K562 (cell line): ENCODE measurements around the gene PES1. TPM values are rescaled to one million over a fixed set of nuclear protein-coding genes. Genes with fewer than 3 reads are reported as not detected.
A peak's percentile ranks its signal among the peaks of the same experiment; 100 is the strongest.

Source experiments
- DACH1 ChIP-seq: fragments of 450-650 bp; IDR thresholded peaks from 2 replicates; pipeline ENCODE4 v1.6.1; 2018; ENCODE audit not compliant: partially characterized antibody
- HDAC2 ChIP-seq: fragments of 450-650 bp; IDR thresholded peaks from 2 replicates; pipeline ENCODE4 v1.6.1; 2016; ENCODE audit warnings: mild to moderate bottlenecking
- LEF1 ChIP-seq: fragments of 450-650 bp; IDR thresholded peaks from 2 replicates; pipeline ENCODE4 v1.6.1; 2016; ENCODE audit warnings: mild to moderate bottlenecking
- PHF8 ChIP-seq: fragments of 200-600 bp; sonication (generic); IDR thresholded peaks from 2 replicates; pipeline ENCODE4 v1.6.1; 2012; ENCODE audit warnings: mixed run types, mild to moderate bottlenecking, inconsistent platforms, low read length, moderate library complexity, borderline replicate concordance
- RBFOX2 ChIP-seq: fragments of 200-400 bp; formaldehyde crosslinking; IDR thresholded peaks from 2 replicates; pipeline ENCODE4 v1.6.1; 2017; ENCODE audit warnings: low read depth, mild to moderate bottlenecking, low read length, moderate library complexity
- RFX7 ChIP-seq: fragments of 250-450 bp; sonication (Bioruptor Pico); IDR thresholded peaks from 2 replicates; pipeline ENCODE4 v1.5.1; 2021; ENCODE audit warnings: mild to moderate bottlenecking
- TRIM28 ChIP-seq: fragments of 450-650 bp; IDR thresholded peaks from 2 replicates; pipeline ENCODE4 v1.6.1; 2017
- WHSC1 ChIP-seq: IDR thresholded peaks from one replicate; pipeline ENCODE4 v1.6.1; 2012; ENCODE audit warnings: low read length, control low read depth, inconsistent platforms
- ZNF3 ChIP-seq: fragments of 250-450 bp; sonication (Bioruptor Pico); IDR thresholded peaks from 2 replicates; pipeline ENCODE4 v1.5.0; 2021; ENCODE audit warnings: mild to moderate bottlenecking, moderate library complexity
- polyA plus RNA-seq, 8 experiments: library from polyadenylated mRNA; depleted of rRNA in 4 of 8; stranded (reverse) in 5 of 8; unstranded in 3 of 8; fragments of >200 nt; fragmentation: Nextera tagmentation in 2 of 8; fragmentation: Illumina TruSeq in 1 of 8; extraction: Ambion mirVana in 2 of 8; extraction: Trizol in 1 of 8; gene quantifications; 2 replicates each; pipeline versions ENCODE4 v1.2.1 to v1.2.3, GENCODE V29; 2011 to 2014; ENCODE audit warnings: inconsistent platforms in 1 of 8, missing spikeins in 1 of 8
- total RNA-seq, 7 experiments: library from RNA; depleted of rRNA in 6 of 7; stranded (reverse); fragments of >200 nt in 6 of 7; fragmentation: Illumina TruSeq in 2 of 7; extraction: Trizol in 2 of 7; gene quantifications; 2 replicates each; pipeline versions ENCODE4 v1.2.1 to v1.2.3, GENCODE V29; 2011 to 2021; ENCODE audit warnings: low replicate concordance in 1 of 7
- TF ChIP-seq, protein P1 (sequence below): fragments of 450-650 bp; IDR thresholded peaks from 2 replicates; pipeline ENCODE4 v1.6.1; 2017; ENCODE audit warnings: antibody characterized with exemption
- TF ChIP-seq, protein P2 (sequence below), 2 experiments: fragments of 450-650 bp; formaldehyde crosslinking in 1 of 2; IDR thresholded peaks; 2 replicates each; pipeline versions ENCODE4 v1.4.0 to v1.6.1; 2014 to 2020; ENCODE audit warnings: mild to moderate bottlenecking in 2 of 2, borderline replicate concordance in 1 of 2, low read depth in 1 of 2
- TF ChIP-seq, protein P3 (sequence below): sonication (generic); formaldehyde crosslinking; IDR thresholded peaks from 2 replicates; pipeline ENCODE4 v1.8.1; 2023; ENCODE audit warnings: missing genetic modification reagents, mild to moderate bottlenecking, borderline replicate concordance

The PES1 gene
- total and polyA plus RNA-seq, 9 of the 15 experiments (the other 6 are each of a cell fraction or from before 2014, with no cell fraction given): 6.5 to 158 (median 94.3) TPM

DNA sequence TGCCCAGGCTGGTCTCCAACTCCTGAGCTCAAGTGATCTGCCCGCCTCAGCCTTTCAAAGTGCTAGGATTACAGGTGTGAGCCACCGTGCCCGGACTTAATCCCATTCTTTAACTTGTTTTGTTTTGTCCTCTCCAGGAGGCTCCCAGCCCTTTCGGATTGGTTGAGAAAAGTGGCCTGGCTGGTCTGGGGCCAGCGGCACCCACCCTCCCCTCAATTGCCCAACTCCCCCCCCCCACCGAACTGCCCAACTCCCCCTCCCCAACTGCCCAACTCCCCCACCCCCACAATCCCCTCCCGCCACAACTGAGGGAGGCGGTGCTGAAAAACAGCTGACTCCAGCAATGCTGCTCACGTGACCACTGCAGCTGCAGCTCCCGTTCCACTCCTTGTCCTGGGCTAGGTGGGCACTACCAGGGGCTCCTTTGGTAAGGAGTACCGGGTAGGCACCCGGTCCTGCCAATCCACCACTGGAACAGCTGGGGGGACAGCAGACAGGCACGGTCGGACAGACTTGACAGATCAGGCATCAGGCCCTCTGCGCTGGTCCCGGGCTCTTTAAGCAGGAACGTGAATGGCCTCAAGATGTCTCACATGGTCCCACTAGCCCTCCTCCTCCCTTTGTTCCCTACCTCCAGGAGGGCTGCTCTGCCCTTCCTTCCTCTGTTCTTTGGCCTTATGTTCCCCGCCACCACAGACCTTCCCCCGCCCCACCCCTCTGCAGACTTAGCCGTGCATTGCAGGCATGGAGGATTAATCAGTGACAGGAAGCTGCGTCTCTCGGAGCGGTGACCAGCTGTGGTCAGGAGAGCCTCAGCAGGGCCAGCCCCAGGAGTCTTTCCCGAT, 15.0 kb upstream of the PES1 start, which contains the start of gene TCN2 (continued):
- TF ChIP-seq, protein P1, sequence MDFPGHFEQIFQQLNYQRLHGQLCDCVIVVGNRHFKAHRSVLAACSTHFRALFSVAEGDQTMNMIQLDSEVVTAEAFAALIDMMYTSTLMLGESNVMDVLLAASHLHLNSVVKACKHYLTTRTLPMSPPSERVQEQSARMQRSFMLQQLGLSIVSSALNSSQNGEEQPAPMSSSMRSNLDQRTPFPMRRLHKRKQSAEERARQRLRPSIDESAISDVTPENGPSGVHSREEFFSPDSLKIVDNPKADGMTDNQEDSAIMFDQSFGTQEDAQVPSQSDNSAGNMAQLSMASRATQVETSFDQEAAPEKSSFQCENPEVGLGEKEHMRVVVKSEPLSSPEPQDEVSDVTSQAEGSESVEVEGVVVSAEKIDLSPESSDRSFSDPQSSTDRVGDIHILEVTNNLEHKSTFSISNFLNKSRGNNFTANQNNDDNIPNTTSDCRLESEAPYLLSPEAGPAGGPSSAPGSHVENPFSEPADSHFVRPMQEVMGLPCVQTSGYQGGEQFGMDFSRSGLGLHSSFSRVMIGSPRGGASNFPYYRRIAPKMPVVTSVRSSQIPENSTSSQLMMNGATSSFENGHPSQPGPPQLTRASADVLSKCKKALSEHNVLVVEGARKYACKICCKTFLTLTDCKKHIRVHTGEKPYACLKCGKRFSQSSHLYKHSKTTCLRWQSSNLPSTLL: no peak
- peak; percentile 86 for TF ChIP-seq DACH1
- TF ChIP-seq TRIM28: no peak
- no peak for TF ChIP-seq ZNF3 (CRISPR knock-in tag)
- TF ChIP-seq, protein P2, sequence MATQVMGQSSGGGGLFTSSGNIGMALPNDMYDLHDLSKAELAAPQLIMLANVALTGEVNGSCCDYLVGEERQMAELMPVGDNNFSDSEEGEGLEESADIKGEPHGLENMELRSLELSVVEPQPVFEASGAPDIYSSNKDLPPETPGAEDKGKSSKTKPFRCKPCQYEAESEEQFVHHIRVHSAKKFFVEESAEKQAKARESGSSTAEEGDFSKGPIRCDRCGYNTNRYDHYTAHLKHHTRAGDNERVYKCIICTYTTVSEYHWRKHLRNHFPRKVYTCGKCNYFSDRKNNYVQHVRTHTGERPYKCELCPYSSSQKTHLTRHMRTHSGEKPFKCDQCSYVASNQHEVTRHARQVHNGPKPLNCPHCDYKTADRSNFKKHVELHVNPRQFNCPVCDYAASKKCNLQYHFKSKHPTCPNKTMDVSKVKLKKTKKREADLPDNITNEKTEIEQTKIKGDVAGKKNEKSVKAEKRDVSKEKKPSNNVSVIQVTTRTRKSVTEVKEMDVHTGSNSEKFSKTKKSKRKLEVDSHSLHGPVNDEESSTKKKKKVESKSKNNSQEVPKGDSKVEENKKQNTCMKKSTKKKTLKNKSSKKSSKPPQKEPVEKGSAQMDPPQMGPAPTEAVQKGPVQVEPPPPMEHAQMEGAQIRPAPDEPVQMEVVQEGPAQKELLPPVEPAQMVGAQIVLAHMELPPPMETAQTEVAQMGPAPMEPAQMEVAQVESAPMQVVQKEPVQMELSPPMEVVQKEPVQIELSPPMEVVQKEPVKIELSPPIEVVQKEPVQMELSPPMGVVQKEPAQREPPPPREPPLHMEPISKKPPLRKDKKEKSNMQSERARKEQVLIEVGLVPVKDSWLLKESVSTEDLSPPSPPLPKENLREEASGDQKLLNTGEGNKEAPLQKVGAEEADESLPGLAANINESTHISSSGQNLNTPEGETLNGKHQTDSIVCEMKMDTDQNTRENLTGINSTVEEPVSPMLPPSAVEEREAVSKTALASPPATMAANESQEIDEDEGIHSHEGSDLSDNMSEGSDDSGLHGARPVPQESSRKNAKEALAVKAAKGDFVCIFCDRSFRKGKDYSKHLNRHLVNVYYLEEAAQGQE (IDR thresholded peaks at IDR 0.05; ENCODE audit: borderline replicate concordance): peak; percentile 49
- TF ChIP-seq, protein P2 (CRISPR knock-in tag; IDR thresholded peaks at IDR 0.05; ENCODE audit: low read depth): no peak
- TF ChIP-seq, protein P3, sequence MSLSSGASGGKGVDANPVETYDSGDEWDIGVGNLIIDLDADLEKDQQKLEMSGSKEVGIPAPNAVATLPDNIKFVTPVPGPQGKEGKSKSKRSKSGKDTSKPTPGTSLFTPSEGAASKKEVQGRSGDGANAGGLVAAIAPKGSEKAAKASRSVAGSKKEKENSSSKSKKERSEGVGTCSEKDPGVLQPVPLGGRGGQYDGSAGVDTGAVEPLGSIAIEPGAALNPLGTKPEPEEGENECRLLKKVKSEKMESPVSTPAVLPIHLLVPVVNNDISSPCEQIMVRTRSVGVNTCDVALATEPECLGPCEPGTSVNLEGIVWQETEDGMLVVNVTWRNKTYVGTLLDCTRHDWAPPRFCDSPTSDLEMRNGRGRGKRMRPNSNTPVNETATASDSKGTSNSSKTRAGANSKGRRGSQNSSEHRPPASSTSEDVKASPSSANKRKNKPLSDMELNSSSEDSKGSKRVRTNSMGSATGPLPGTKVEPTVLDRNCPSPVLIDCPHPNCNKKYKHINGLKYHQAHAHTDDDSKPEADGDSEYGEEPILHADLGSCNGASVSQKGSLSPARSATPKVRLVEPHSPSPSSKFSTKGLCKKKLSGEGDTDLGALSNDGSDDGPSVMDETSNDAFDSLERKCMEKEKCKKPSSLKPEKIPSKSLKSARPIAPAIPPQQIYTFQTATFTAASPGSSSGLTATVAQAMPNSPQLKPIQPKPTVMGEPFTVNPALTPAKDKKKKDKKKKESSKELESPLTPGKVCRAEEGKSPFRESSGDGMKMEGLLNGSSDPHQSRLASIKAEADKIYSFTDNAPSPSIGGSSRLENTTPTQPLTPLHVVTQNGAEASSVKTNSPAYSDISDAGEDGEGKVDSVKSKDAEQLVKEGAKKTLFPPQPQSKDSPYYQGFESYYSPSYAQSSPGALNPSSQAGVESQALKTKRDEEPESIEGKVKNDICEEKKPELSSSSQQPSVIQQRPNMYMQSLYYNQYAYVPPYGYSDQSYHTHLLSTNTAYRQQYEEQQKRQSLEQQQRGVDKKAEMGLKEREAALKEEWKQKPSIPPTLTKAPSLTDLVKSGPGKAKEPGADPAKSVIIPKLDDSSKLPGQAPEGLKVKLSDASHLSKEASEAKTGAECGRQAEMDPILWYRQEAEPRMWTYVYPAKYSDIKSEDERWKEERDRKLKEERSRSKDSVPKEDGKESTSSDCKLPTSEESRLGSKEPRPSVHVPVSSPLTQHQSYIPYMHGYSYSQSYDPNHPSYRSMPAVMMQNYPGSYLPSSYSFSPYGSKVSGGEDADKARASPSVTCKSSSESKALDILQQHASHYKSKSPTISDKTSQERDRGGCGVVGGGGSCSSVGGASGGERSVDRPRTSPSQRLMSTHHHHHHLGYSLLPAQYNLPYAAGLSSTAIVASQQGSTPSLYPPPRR (CRISPR knock-in tag): no peak
- TF ChIP-seq RBFOX2: 0 out of 2 replicates have a peak, but pooled peaks have one; percentile 34
- 0 out of 2 replicates have a peak, but pooled peaks have one; percentile 14 for TF ChIP-seq LEF1
- peak; percentile 33; the same call in 1 of the 2 replicates for TF ChIP-seq PHF8
- TF ChIP-seq RFX7 (CRISPR knock-in tag): no peak
- no peak for TF ChIP-seq WHSC1
- TF ChIP-seq HDAC2: 0 out of 2 replicates have a peak, but pooled peaks have one; percentile 31
